Aortic smooth muscle cell (primary cell): Measurements from ENCODE around the gene RFTN2. TPM values are rescaled to one million over a fixed set of nuclear protein-coding genes. Genes with fewer than 3 reads are reported as not detected.

Experiments used
- total RNA-seq: library from RNA; depleted of rRNA; stranded (reverse); fragments of >200 nt; gene quantifications from 2 replicates; pipeline ENCODE4 v1.2.3, GENCODE V29; 2014

RFTN2 gene, protein sequence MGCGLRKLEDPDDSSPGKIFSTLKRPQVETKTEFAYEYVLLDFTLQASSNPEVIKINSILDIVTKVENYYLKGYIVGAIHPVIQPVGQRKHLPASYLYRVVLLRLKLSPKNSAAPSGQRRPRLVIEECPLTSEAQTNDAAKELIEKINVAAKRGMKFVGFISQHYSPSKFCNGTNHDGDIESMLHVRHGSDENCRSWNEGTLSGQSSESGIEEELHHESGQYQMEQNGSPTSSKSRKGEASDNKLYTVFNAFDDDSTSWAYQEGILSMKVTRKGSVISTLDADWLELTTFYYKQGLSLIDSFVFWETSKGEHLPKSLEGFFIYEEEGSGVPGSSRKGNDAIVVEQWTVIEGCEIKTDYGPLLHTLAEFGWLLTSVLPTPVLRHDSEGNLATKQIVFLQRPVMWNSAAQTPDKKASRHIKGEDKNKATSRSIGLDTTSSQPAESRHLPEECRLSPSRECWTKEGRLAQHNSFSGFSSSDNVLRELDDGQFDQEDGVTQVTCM
- 19.7 and 25.6 TPM in 2 replicates for total RNA-seq

GRCh38 chr2:197675246-197675645 lies at the start of gene RFTN2:
TSS of gene RFTN2 (minus strand) at chr2:197675587. CDS start at chr2:197675458, 129 bp downstream.

GRCh38 chr2:197705121-197705911 lies 29.9 kb upstream of the RFTN2 start, which contains the start of gene MARS2:
TSS of gene MARS2 (plus strand) at chr2:197705369. CDS start at chr2:197705406, 37 bp downstream.

Other genes with a start within 250 kb of the RFTN2 start
- gene SF3B1, start 240.6 kb downstream of the RFTN2 start, total RNA-seq: 175 and 196 TPM in 2 replicates
- 45.0 and 54.6 TPM in 2 replicates for gene COQ10B, start 222.0 kb downstream of the RFTN2 start, total RNA-seq
- 143 and 236 TPM in 2 replicates for gene HSPD1, start 175.7 kb downstream of the RFTN2 start, total RNA-seq
- 97.5 and 121 TPM in 2 replicates for gene HSPE1, start 175.2 kb downstream of the RFTN2 start, total RNA-seq
- gene MOB4, start 159.5 kb downstream of the RFTN2 start, total RNA-seq: 32.7 and 36.5 TPM in 2 replicates
- gene MARS2, start 29.8 kb upstream of the RFTN2 start, total RNA-seq: 1.2 and 3.0 TPM in 2 replicates
- gene BOLL, start 109.7 kb upstream of the RFTN2 start, total RNA-seq: not detected in 2 replicates
- 18.6 and 40.2 TPM in 2 replicates for gene PLCL1, start 129.0 kb upstream of the RFTN2 start, total RNA-seq